Thyroid gland (tissue), 4 donors: ENCODE results near the gene PIAS4. TPM values are rescaled to one million over a fixed set of nuclear protein-coding genes. Genes with fewer than 3 reads are reported as not detected.
A peak's percentile ranks its signal among the peaks of the same experiment; 100 is the strongest.

Source experiments
- DNase-seq, 2 donors: peaks; one replicate each; pipeline ENCODE4 v3.0.0-alpha.2; 2019
- H3K27ac ChIP-seq, 3 donors: fragments of 200-600 bp; sonication (generic); 1 replicate in 2 of 3; 2 replicates in 1 of 3; pipeline ENCODE4 v1.5.1; 2016 to 2019; ENCODE audit warnings: mild to moderate bottlenecking in 1 of 3, moderate library complexity in 1 of 3
- H3K27me3 ChIP-seq: fragments of 200-600 bp; sonication (generic); one replicate; pipeline ENCODE4 v1.5.1; 2019
- H3K36me3 ChIP-seq, 2 donors: fragments of 200-600 bp; sonication (generic); one replicate each; pipeline ENCODE4 v1.5.1; 2016 to 2019
- H3K4me1 ChIP-seq, 2 donors: fragments of 200-600 bp; sonication (generic); one replicate each; pipeline ENCODE4 v1.5.1; 2017 to 2019
- H3K4me3 ChIP-seq, 3 donors: fragments of 200-600 bp; sonication (generic); replicated peaks in 1 of 3; 1 replicate in 2 of 3; 2 replicates in 1 of 3; pipeline ENCODE4 v1.5.1; 2016; ENCODE audit warnings: mild to moderate bottlenecking in 1 of 3
- H3K9me3 ChIP-seq: fragments of 200-600 bp; sonication (generic); one replicate; pipeline ENCODE4 v1.5.1; 2017
- POLR2A ChIP-seq, 2 donors: fragments of 450-650 bp; IDR thresholded peaks; one replicate each; pipeline ENCODE4 v1.6.1; 2017; ENCODE audit warnings: antibody characterized with exemption in 2 of 2, mild to moderate bottlenecking in 2 of 2, moderate library complexity in 1 of 2
- WGBS, 2 donors: methylation state at CpG; one replicate each; pipeline ENCODE4 v1.1.5; 2017; 5-methylcytosine and 5-hydroxymethylcytosine counted together
- intact Hi-C: fragments of 100-400 bp; cut with DNase I; formaldehyde crosslinking; loops from one replicate; pipeline ENCODE4 v1.15.1; 2023
- total RNA-seq, 4 donors: library from RNA; depleted of rRNA; stranded (reverse); fragments of >200 nt; gene quantifications; one replicate each; pipeline ENCODE4 v1.2.3, GENCODE V29; 2016
- TF ChIP-seq, protein P1 (sequence below), 6 experiments: fragments of 200-600 bp in 3 of 6; fragments of 450-650 bp in 3 of 6; sonication (generic) in 3 of 6; IDR thresholded peaks; one replicate each; pipeline ENCODE4 v1.5.1; 2016 to 2019; ENCODE audit warnings: antibody characterized with exemption in 6 of 6, mild to moderate bottlenecking in 2 of 6, inconsistent platforms in 1 of 6, moderate library complexity in 1 of 6

The PIAS4 gene
- total RNA-seq, 4 donors from 2014 or later, result 14.7 to 32.3 (median 16.0) TPM

- H3K27me3 ChIP-seq, result no peaks in the 10 kb centered on the region
- H3K27ac ChIP-seq, result peak overlapping the region; percentile 91 to 98 (median 91)
- H3K4me1 ChIP-seq, result peaks cover 39 to 43% of the 10 kb centered on the region in 2 donors
- WGBS, 2 donors, result 0% methylated on average over 6 to 14 of the region's 98 CpGs
- peak; percentile 97 to 98 for DNase-seq
- H3K9me3 ChIP-seq, result no peaks in the 10 kb centered on the region
- H3K36me3 ChIP-seq, result no peaks in the 10 kb centered on the region
- H3K4me3 ChIP-seq, result peak overlapping the region in 1 of 3 donors; percentile 93
- no peak for TF ChIP-seq POLR2A (IDR thresholded peaks at IDR 0.05)
- TF ChIP-seq, protein P1, sequence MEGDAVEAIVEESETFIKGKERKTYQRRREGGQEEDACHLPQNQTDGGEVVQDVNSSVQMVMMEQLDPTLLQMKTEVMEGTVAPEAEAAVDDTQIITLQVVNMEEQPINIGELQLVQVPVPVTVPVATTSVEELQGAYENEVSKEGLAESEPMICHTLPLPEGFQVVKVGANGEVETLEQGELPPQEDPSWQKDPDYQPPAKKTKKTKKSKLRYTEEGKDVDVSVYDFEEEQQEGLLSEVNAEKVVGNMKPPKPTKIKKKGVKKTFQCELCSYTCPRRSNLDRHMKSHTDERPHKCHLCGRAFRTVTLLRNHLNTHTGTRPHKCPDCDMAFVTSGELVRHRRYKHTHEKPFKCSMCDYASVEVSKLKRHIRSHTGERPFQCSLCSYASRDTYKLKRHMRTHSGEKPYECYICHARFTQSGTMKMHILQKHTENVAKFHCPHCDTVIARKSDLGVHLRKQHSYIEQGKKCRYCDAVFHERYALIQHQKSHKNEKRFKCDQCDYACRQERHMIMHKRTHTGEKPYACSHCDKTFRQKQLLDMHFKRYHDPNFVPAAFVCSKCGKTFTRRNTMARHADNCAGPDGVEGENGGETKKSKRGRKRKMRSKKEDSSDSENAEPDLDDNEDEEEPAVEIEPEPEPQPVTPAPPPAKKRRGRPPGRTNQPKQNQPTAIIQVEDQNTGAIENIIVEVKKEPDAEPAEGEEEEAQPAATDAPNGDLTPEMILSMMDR (IDR thresholded peaks at IDR 0.05), result no peak
- intact Hi-C loops, result loop anchor here (5.0 kb wide), 1 partner anchor 57 kb away; the partner anchor contains the start of gene MAP2K2
These were observed 58.1 kb downstream of the PIAS4 start for GRCh38 chr19:4065430-4066175.

GRCh38 chr19:4066176-4066606, 58.7 kb downstream of the PIAS4 start:
- peaks cover 33 to 37% of the 10 kb centered on the region in 2 donors for H3K4me1 ChIP-seq
- WGBS, 2 donors, result no CpG with 5 or more reads among the region's 31 CpGs
- no peaks in the 10 kb centered on the region for H3K36me3 ChIP-seq
- peak overlapping the region; percentile 91 to 98 (median 91) for H3K27ac ChIP-seq
- DNase-seq, result peak in 1 of 2 donors; percentile 37
- H3K4me3 ChIP-seq, result peak overlapping the region; percentile 83 to 93 (median 93)
- TF ChIP-seq, protein P1 (IDR thresholded peaks at IDR 0.05), result no peak
- no peak for TF ChIP-seq POLR2A (IDR thresholded peaks at IDR 0.05)
- intact Hi-C loops, result loop anchor here (5.0 kb wide), 1 partner anchor 56 kb away; the partner anchor contains the start of gene MAP2K2
- no peaks in the 10 kb centered on the region for H3K27me3 ChIP-seq
- H3K9me3 ChIP-seq, result no peaks in the 10 kb centered on the region

- Histone ChIP-seq H3K9me3 (no peaks in the 10 kb centered on the region), H3K27me3 (no peaks in the 10 kb centered on the region), H3K4me1 (peaks cover 27 to 31% of the 10 kb centered on the region in 2 donors), H3K36me3 (no peaks in the 10 kb centered on the region), H3K27ac (peak within 1 kb of the TSS; percentile 91 to 98 (median 93)), H3K4me3 (peak within 1 kb of the TSS; percentile 83 to 93 (median 93))
- TF ChIP-seq, protein P1 (IDR thresholded peaks at IDR 0.05), result no peak
- peak; percentile 22 to 40 for TF ChIP-seq POLR2A (IDR thresholded peaks at IDR 0.05)
- peak; percentile 84 to 86 for DNase-seq
- intact Hi-C loops, result loop anchor here (5.0 kb wide), 1 partner anchor 55 kb away; the partner anchor contains the start of gene MAP2K2
- 1% methylated on average over 25 of the region's 85 CpGs; no CpG with 5 or more reads in 1 of the 2 donors for WGBS, 2 donors
These were observed 59.3 kb downstream of the PIAS4 start, which contains the start of gene ZBTB7A for GRCh38 chr19:4066682-4067395. Gene ZBTB7A, minus strand, starts transcription at chr19:4066899. Its CDS starts 11,667 bp downstream, at chr19:4055232.

- intact Hi-C loops, result loop anchor here (5.0 kb wide), 1 partner anchor 55 kb away; the partner anchor contains the start of gene MAP2K2
- 1 to 3% methylated on average over 13 to 27 of the region's 58 CpGs for WGBS, 2 donors
- Histone ChIP-seq H3K36me3 (no peaks in the 10 kb centered on the region), H3K27me3 (no peaks in the 10 kb centered on the region), H3K9me3 (no peaks in the 10 kb centered on the region), H3K4me1 (peaks cover 20 to 24% of the 10 kb centered on the region in 2 donors), H3K27ac (peak overlapping the region; percentile 91 to 98 (median 93)), H3K4me3 (peak overlapping the region; percentile 34 to 93 (median 83))
- no peak for DNase-seq
- TF ChIP-seq POLR2A (IDR thresholded peaks at IDR 0.05), result no peak
- TF ChIP-seq, protein P1 (IDR thresholded peaks at IDR 0.05), result no peak
These were observed 60.0 kb downstream of the PIAS4 start for GRCh38 chr19:4067396-4068046.
